GM21367 (cell line): ENCODE data around the gene KCTD19.

Source experiments
- ATAC-seq: cut with Tn5 transposase; IDR thresholded peaks from one replicate; pipeline ENCODE4 v1.9.1; 2021; ENCODE audit not compliant: unreplicated experiment

Gene KCTD19

GRCh38 chr16:67260426-67261063 lies 66.0 kb downstream of the KCTD19 start:
- no peak for ATAC-seq

DNA sequence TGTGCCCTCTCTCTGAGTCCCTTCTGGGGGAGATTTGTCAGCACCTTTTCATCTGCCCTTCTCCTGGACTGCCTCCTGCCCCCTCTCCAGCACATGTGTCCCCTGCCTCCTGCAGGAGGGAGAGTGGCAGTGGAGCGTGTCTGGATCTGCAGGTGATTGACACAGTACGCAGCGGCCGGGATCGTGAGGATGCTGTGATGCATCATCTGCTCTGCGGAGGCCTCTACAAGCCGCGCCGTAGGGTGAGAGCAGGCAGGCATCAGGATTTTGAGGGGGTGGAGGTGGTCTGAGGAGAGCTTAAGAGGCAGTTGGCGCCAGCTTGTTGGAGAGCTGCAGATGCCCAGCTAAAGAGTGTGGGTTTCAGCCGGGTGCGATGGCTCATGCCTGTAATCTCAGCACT lies 66.8 kb downstream of the KCTD19 start:
- no peak for ATAC-seq

DNA sequence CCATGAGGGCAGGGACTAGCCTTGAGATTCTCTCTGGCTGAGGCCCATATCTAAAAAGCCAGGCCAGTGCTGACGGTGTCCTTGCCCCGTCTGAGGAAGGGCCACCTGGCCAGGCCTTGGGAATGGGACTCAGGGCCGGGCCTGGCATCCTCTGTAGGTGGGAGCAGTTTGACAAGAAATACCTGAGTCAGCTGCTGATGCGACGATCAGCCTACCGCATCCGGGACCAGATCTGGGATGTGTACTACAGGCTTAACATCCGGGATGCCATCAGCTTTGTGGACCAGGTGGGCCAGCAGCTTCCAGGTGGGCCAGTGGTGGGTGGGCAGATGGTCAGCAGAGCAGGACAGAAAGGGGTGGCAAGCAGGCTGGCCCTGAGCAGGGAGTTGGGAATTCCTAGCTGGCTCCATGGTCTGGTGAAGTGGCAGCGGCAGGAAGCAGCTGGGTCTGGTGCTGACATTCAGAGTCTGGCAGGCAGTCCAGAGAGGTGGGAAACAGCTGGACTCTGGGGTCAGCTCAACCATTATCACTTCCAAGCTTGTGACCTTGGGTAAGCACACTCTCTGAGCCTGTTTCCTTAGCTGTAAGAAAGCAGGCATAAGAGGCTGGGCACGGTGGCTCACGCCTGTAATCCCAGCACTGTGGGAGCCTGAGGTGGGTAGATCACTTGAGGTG lies 68.2 kb downstream of the KCTD19 start:
- ATAC-seq = no peak

- no peak for ATAC-seq
Observed at GRCh38 chr16:67257486-67258160, 68.9 kb downstream of the KCTD19 start.

GRCh38 chr16:67256701-67257230 lies 69.8 kb downstream of the KCTD19 start:
- ATAC-seq = no peak

GRCh38 chr16:67255553-67256221 lies 70.9 kb downstream of the KCTD19 start:
- ATAC-seq = no peak

- no peak for ATAC-seq
Observed at GRCh38 chr16:67254801-67255552, 71.6 kb downstream of the KCTD19 start.

DNA sequence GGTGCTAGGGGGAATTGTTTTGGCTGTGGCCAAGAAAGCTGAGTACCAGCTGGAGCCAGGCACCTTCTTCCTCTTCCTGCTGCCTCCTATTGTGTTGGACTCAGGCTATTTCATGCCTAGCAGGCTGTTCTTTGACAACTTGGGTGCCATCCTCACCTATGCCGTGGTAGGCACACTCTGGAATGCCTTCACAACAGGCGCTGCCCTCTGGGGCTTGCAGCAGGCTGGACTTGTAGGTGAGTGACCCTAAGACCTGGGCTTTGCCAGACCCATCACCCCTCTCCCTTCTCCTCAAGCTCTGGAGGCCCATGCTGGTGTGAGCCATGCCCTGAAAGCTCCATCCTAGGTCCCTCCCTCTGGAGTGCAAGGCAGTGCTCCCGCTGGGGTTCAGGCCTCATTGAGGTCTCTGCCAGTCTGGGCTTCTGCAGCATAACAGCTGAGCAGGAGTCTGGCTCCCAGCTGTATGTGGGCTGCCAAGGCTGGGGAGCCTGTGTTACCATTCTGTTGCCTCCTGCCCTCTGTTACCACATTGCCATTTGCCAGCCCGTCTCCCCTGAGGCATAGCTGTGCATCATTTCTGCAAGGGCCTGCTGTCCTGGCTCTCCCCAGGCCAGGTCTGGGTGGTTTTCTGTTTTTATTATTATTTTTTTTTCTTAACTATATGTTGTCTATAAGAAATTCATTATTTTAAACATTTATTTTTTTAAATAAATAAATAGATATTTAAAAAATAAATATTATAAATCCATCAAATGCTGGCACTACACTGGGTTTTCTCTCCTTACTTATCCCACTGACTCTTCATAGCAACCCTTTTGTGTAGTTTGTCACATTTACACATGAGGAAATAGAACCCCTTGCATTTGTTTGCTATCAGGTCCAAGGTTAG lies 73.7 kb downstream of the KCTD19 start:
- no peak for ATAC-seq

DNA sequence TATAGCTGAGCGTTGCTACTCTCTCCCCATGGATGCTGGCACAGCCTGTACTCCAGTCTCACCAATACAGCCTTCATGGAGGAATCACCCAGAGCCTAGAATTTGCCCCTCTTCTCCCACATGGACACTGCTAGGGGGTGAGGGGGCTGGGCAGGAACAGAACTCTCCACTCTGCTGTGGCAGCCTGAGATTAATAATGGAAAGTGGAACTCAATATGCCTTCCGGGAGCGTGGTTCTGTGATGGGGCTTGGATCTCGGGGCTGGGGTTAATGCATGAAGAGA lies 76.6 kb downstream of the KCTD19 start:
- no peak for ATAC-seq

DNA sequence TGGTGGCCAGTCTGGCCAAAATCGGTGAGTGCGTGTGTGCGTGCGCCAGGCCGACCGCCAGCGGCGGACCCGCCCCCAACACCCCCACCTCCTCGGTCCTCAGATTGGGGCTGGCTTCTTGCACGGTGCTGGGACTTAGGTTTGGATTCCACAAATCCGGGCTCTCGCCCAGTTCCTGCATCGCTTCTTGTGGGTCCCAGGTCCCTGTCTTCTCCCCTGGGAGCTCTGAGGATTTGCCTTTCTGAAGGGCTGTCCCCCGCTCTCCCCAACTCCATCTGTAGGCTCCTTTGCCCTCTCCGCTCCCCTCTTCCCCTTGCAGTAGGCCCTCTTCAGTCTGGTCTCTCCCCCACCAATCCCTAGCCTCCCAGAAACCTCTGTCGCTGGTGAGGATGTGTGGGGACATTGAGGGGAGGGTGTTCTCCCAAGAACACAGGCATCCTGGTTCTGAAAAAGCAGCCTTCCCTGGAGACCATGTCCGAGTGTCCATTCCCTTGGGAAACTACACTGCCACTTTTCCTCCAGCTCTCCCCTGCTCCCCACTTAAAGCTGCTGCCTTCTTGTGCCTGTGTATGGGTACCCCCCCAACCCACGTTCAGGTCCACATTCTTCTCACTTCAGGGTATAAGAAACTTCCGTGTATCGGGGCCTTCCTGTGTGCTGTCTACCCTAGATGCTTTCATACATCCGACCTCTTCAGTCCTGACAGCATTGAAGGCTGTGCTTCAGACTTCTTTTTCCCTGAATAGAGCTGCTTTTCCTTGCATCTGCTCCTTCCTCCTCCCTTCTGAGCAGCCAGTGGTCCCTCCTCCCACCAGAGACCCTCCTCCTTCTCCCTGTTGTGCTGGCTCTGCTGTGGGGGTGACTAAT lies 77.1 kb downstream of the KCTD19 start:
- ATAC-seq = no peak

DNA sequence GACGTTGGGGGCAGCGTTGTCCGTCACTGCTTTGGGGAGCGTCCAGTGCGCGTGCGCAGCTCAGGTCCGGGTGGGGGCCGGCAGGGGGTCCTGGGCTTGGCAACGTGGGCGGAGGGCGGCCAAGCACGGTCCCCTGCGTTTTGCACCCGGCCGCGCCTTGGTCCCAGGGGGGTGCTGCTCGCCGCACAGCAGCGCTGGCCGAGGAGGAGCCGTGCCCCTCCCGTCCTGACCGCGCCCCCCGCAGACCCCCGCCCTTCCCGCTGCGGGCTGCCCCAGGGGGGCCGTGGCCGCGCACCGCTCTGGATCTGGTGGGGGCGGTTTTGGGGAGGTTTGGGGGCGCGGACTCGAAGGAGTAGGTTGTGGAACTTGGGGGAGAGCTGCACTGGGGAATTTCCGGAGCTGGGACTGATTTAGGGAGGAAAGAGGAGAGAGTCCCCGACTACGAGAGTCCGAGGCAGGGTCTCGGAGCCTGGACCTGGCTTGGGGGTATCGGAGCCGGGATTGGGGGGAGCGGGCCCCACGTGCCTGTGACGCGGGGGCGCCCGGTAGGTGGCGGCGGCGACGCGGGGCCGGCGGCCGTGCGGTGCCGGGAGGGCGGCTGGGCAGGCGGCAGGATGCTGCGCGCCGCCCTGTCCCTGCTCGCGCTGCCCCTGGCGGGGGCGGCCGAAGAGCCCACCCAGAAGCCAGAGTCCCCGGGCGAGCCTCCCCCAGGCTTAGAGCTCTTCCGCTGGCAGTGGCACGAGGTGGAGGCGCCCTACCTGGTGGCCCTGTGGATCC lies 78.0 kb downstream of the KCTD19 start, which contains the start of gene SLC9A5:
SLC9A5 (plus strand) TSS at position 579 of the 777 bp plus-strand sequence; CDS start at position 615, 36 bp downstream.
- no peak for ATAC-seq

GRCh38 chr16:67248073-67248400 lies 78.5 kb downstream of the KCTD19 start:
- ATAC-seq = no peak

GRCh38 chr16:67247192-67248072 lies 79.1 kb downstream of the KCTD19 start, which contains the start of gene FHOD1:
Gene FHOD1 (minus strand): TSS chr16:67247481. CDS start chr16:67247410, 71 bp downstream.
- ATAC-seq = peak; percentile 35

GRCh38 chr16:67246756-67247191 lies 79.8 kb downstream of the KCTD19 start:
- peak; percentile 4 for ATAC-seq

DNA sequence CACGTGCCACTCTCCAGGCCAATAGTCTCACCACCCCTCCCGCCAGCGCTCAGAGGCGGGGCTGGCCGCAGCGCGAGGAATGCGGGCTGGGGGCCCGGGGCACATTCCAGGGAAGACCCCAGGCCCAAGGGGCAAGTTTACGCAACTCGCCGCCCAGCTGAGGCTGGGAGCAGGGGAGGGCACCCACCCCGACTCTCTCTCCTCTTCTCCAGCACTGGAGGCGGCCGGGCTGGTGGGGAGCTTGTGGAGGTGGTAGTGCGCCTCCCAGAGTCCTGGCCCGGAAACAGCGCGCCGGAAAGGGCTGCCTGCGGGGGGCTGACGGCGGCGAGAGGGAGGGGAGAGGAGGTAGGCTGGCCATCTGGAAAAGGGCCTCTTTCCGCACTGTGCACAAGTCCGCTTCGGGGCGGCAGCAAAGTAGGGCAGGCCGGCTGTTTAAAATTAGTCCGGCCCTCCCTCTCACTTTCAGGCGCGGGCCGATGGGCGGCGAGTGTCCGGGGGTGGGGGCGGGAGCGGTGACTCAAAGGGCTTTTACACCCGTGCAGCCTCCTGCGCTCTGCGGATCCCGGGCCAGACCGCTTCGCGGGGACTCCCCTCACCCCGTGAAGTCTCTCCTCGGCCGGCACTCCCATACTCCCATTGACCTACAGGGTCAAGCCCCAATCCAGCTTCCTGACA lies 80.3 kb downstream of the KCTD19 start:
- peak; percentile 16 for ATAC-seq

- no peak for ATAC-seq
Observed at GRCh38 chr16:67245674-67246080, 80.9 kb downstream of the KCTD19 start.

DNA sequence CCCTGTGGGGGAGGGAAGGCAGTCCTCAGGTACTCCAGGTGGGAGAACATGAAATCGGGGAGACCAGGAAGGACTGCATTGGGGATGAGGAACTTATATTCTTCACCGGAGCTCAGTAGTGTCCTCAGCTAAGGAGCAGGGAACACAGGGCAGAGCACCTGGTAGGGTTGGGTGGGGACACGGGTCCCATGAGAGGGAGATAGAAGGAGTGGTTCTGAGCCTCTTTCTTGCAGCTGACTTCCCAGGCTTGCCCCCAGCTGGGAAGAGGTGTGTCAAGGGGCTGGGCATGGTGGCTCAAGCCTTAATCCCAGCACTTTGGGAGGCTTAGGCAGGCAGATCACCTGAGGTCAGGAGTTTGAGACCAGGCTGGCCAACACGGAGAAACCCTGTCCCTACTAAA lies 81.4 kb downstream of the KCTD19 start:
- ATAC-seq = no peak
